HepG2 (cell line): ENCODE data around the gene RASL10A. TPM values are rescaled to one million over a fixed set of nuclear protein-coding genes. Genes with fewer than 3 reads are reported as not detected.
A peak's percentile ranks its signal among the peaks of the same experiment; 100 is the strongest.

ENCODE experiments used
- ATF7 ChIP-seq, 2 experiments: fragments of 450-650 bp in 1 of 2; sonication (generic) in 1 of 2; formaldehyde crosslinking in 1 of 2; IDR thresholded peaks; 2 replicates each; pipeline versions ENCODE4 v1.4.0 to v1.6.1; 2016 to 2020; ENCODE audit warnings: antibody characterized with exemption in 1 of 2, mild to moderate bottlenecking in 1 of 2, missing genetic modification reagents in 1 of 2
- CBX5 ChIP-seq: sonication (generic); formaldehyde crosslinking; IDR thresholded peaks from 2 replicates; pipeline ENCODE4 v1.4.0; 2020; ENCODE audit warnings: missing genetic modification reagents, borderline replicate concordance
- GABPA ChIP-seq, 2 experiments: IDR thresholded peaks; 2 replicates each; pipeline ENCODE4 v1.6.1; 2011 to 2016; ENCODE audit warnings: low read depth in 2 of 2, low read length in 1 of 2, missing biosample characterization in 1 of 2, missing genetic modification characterization in 1 of 2
- HDAC1 ChIP-seq: sonication (generic); formaldehyde crosslinking; IDR thresholded peaks from 2 replicates; pipeline ENCODE4 v1.5.1; 2020; ENCODE audit warnings: mild to moderate bottlenecking, missing genetic modification reagents
- HNRNPK ChIP-seq: fragments of 200-400 bp; formaldehyde crosslinking; IDR thresholded peaks from 2 replicates; pipeline ENCODE4 v1.6.1; 2018; ENCODE audit warnings: low read length, low read depth, moderate library complexity, mild to moderate bottlenecking; ENCODE audit not compliant: poor library complexity, severe bottlenecking
- IRF9 ChIP-seq: sonication (generic); formaldehyde crosslinking; IDR thresholded peaks from 2 replicates; pipeline ENCODE4 v1.8.0; 2022; ENCODE audit warnings: missing genetic modification reagents, mild to moderate bottlenecking, borderline replicate concordance
- JUNB ChIP-seq: sonication (generic); formaldehyde crosslinking; IDR thresholded peaks from 2 replicates; pipeline ENCODE4 v1.8.0; 2022; ENCODE audit warnings: missing genetic modification reagents, mild to moderate bottlenecking, borderline replicate concordance
- KAT2B ChIP-seq: fragments of 150-350 bp; IDR thresholded peaks from 2 replicates; pipeline ENCODE4 v1.6.1; 2014; ENCODE audit warnings: low read depth, low read length, borderline replicate concordance
- KDM2A ChIP-seq: sonication (generic); formaldehyde crosslinking; IDR thresholded peaks from 2 replicates; pipeline ENCODE4 v1.4.0; 2020; ENCODE audit warnings: low read depth, missing genetic modification reagents, borderline replicate concordance
- MTF1 ChIP-seq: sonication (generic); formaldehyde crosslinking; IDR thresholded peaks from 2 replicates; pipeline ENCODE4 v1.5.0; 2020; ENCODE audit warnings: missing genetic modification reagents
- NR2F2 ChIP-seq: IDR thresholded peaks from 2 replicates; pipeline ENCODE4 v1.6.1; 2012; ENCODE audit warnings: low read depth, inconsistent platforms, borderline replicate concordance
- PPARG ChIP-seq: conservative IDR thresholded peaks from 2 replicates; pipeline ENCODE4 v1.6.1; 2016; ENCODE audit warnings: missing biosample characterization, missing genetic modification reagents
- REL ChIP-seq: sonication (generic); formaldehyde crosslinking; conservative IDR thresholded peaks from 2 replicates; pipeline ENCODE4 v1.8.0; 2022; ENCODE audit warnings: mild to moderate bottlenecking, missing genetic modification reagents, moderate library complexity
- REPIN1 ChIP-seq: sonication (generic); formaldehyde crosslinking; IDR thresholded peaks from 2 replicates; pipeline ENCODE4 v1.8.0; 2022; ENCODE audit warnings: missing genetic modification reagents, low read depth, mild to moderate bottlenecking, borderline replicate concordance
- U2AF1 ChIP-seq: fragments of 200-400 bp; formaldehyde crosslinking; optimal IDR thresholded peaks from 2 replicates; pipeline ENCODE3; 2017; ENCODE audit warnings: mild to moderate bottlenecking, low read depth, low read length
- USF2 ChIP-seq, 2 experiments: sonication (generic) in 1 of 2; formaldehyde crosslinking in 1 of 2; IDR thresholded peaks; 2 replicates each; pipeline versions ENCODE4 v1.5.1 to v1.6.1; 2011 to 2020; ENCODE audit warnings: borderline replicate concordance in 1 of 2, low read depth in 1 of 2, low read length in 1 of 2, mild to moderate bottlenecking in 1 of 2, missing genetic modification reagents in 1 of 2, moderate library complexity in 1 of 2
- ZNF292 ChIP-seq: sonication (generic); formaldehyde crosslinking; IDR thresholded peaks from 2 replicates; pipeline ENCODE4 v1.8.1; 2022; ENCODE audit warnings: mild to moderate bottlenecking, low read depth, missing genetic modification reagents, borderline replicate concordance
- ZNF501 ChIP-seq: sonication (generic); formaldehyde crosslinking; IDR thresholded peaks from 2 replicates; pipeline ENCODE4 v1.5.1; 2020; ENCODE audit warnings: mild to moderate bottlenecking, moderate library complexity, missing genetic modification reagents
- ZNF552 ChIP-seq: sonication (generic); formaldehyde crosslinking; IDR thresholded peaks from 2 replicates; pipeline ENCODE4 v1.9.0; 2022; ENCODE audit warnings: missing genetic modification reagents, mild to moderate bottlenecking, borderline replicate concordance
- ZNF569 ChIP-seq: sonication (generic); formaldehyde crosslinking; IDR thresholded peaks from 2 replicates; pipeline ENCODE4 v1.5.0; 2020; ENCODE audit warnings: mild to moderate bottlenecking, missing genetic modification reagents, moderate library complexity, borderline replicate concordance
- ZNF674 ChIP-seq: sonication (generic); formaldehyde crosslinking; IDR thresholded peaks from 2 replicates; pipeline ENCODE4 v1.5.0; 2020; ENCODE audit warnings: low read depth, mild to moderate bottlenecking, missing genetic modification reagents
- ZSCAN31 ChIP-seq: sonication (generic); formaldehyde crosslinking; IDR thresholded peaks from 2 replicates; pipeline ENCODE4 v1.5.0; 2020; ENCODE audit warnings: low read depth, mild to moderate bottlenecking, missing genetic modification reagents
- polyA plus RNA-seq, 8 experiments: library from polyadenylated mRNA; depleted of rRNA in 3 of 8; stranded (reverse) in 7 of 8; unstranded in 1 of 8; fragments of >200 nt; fragmentation: Illumina TruSeq in 4 of 8; extraction: Trizol in 4 of 8; gene quantifications; 2 replicates each; pipeline versions ENCODE4 v1.2.1 to v1.2.3, GENCODE V29; 2011 to 2016; ENCODE audit warnings: low read depth in 4 of 8, missing spikeins in 1 of 8, mixed read lengths in 1 of 8; ENCODE audit not compliant: insufficient read depth in 1 of 8
- total RNA-seq, 5 experiments: library from RNA; depleted of rRNA; stranded (reverse); fragments of >200 nt; fragmentation: Illumina TruSeq; extraction: Trizol; gene quantifications; 2 replicates each; pipeline ENCODE4 v1.2.3, GENCODE V29; 2016; ENCODE audit warnings: low read depth in 1 of 5
- TF ChIP-seq, protein P1 (sequence below): sonication (generic); formaldehyde crosslinking; IDR thresholded peaks from 2 replicates; pipeline ENCODE4 v1.5.0; 2020; ENCODE audit warnings: missing genetic modification reagents, mild to moderate bottlenecking, borderline replicate concordance
- TF ChIP-seq, protein P2 (sequence below): sonication (generic); formaldehyde crosslinking; IDR thresholded peaks from 2 replicates; pipeline ENCODE4 v1.4.0; 2020; ENCODE audit warnings: missing genetic modification reagents

Gene RASL10A
- total and polyA plus RNA-seq, 2 of the 13 experiments (the other 11 are each of a cell fraction or from before 2014, with no cell fraction given): 0.05 to 0.22 TPM

DNA sequence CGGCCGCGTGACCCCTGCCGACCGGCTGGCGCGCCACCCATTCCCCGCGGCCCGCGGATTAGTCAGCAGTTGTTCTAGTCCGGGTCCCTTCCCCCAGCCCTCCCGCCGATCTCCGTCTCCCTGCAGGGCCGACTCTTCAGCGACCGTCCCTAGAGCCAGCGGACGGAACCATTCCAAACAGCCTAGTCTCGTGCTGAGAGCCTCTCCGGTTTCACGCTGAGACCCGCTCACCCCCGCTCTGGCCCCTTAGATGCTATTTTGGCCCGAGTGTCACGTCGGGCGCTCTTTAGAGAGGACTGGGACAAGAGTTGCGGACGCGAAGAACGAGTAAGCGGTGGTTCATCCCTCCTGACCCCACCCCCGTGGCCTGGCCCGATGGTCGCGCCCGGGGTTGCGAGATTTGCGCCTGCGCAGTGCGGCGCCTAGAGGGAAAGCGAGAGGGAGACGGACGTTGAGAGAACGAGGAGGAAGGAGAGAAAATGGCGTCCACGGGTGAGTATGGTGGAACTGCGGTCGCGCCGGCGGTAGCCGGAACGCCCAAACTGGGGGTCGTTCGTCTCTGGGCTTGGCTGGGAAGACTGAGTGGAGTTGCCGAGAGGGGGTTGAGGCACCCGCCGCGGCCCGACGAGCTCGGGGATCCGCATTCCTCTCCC is 47.5 kb downstream of the RASL10A start, which contains the start of the genes EWSR1 and RHBDD3 (continued):
- TF ChIP-seq ZNF569 (no peak), KAT2B (no peak), KDM2A (CRISPR knock-in tag) (peak; percentile 92), ZNF674 (no peak), MTF1 (CRISPR knock-in tag) (no peak), ZNF292 (no peak), ZNF552 (CRISPR knock-in tag) (0 out of 2 replicates have a peak, but pooled peaks have one; percentile 47), HDAC1 (CRISPR knock-in tag) (peak; percentile 59), REPIN1 (CRISPR knock-in tag) (peak; percentile 88), JUNB (CRISPR knock-in tag) (no peak), REL (CRISPR knock-in tag) (0 out of 2 replicates have a peak, but pooled peaks have one; percentile 63), ZSCAN31 (CRISPR knock-in tag) (0 out of 2 replicates have a peak, but pooled peaks have one; percentile 6), GABPA (IDR thresholded peaks at IDR 0.05; ENCODE audit: low read depth, low read length) (peak; percentile 4; the same call in 1 of the 2 replicates), GABPA (CRISPR knock-in tag; IDR thresholded peaks at IDR 0.05; ENCODE audit: low read depth) (no peak), U2AF1 (peak; percentile 9), USF2 (IDR thresholded peaks at IDR 0.05; ENCODE audit: low read depth, low read length) (no peak), USF2 (CRISPR knock-in tag; IDR thresholded peaks at IDR 0.05; ENCODE audit: borderline replicate concordance) (no peak), PPARG (no peak), CBX5 (CRISPR knock-in tag) (peak; percentile 41; the same call in 1 of the 2 replicates), NR2F2 (peak; percentile 49; the same call in 1 of the 2 replicates), ATF7 (IDR thresholded peaks at IDR 0.05) (peak; percentile 91), ATF7 (CRISPR knock-in tag; IDR thresholded peaks at IDR 0.05) (no peak), ZNF501 (CRISPR knock-in tag) (peak; percentile 82; the same call in 1 of the 2 replicates), HNRNPK (peak; percentile 57), IRF9 (CRISPR knock-in tag) (no peak)
- TF ChIP-seq, protein P1, sequence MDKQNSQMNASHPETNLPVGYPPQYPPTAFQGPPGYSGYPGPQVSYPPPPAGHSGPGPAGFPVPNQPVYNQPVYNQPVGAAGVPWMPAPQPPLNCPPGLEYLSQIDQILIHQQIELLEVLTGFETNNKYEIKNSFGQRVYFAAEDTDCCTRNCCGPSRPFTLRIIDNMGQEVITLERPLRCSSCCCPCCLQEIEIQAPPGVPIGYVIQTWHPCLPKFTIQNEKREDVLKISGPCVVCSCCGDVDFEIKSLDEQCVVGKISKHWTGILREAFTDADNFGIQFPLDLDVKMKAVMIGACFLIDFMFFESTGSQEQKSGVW (CRISPR knock-in tag): no peak
- TF ChIP-seq, protein P2, sequence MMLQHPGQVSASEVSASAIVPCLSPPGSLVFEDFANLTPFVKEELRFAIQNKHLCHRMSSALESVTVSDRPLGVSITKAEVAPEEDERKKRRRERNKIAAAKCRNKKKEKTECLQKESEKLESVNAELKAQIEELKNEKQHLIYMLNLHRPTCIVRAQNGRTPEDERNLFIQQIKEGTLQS (CRISPR knock-in tag): peak; percentile 36; the same call in 1 of the 2 replicates
